Adrenal gland (tissue), 5 donors: ENCODE results near the gene ZBTB49.

ENCODE experiments used
- POLR2A ChIP-seq, 2 donors: fragments of 450-650 bp; IDR thresholded peaks; one replicate each; pipeline ENCODE4 v1.6.1; 2017; ENCODE audit warnings: antibody characterized with exemption in 2 of 2, mild to moderate bottlenecking in 2 of 2, moderate library complexity in 1 of 2
- TF ChIP-seq, protein P1 (sequence below), 6 experiments: fragments of 450-650 bp in 4 of 6; fragments of 200-600 bp in 2 of 6; sonication (generic) in 1 of 6; IDR thresholded peaks; 1 replicate in 5 of 6; 2 replicates in 1 of 6; pipeline versions ENCODE4 v1.5.1 to v1.8.0; 2016 to 2021; ENCODE audit warnings: antibody characterized with exemption in 6 of 6, mild to moderate bottlenecking in 2 of 6, moderate library complexity in 1 of 6
- donor health status: DM: no; HTN: no; CAD: no.

DNA sequence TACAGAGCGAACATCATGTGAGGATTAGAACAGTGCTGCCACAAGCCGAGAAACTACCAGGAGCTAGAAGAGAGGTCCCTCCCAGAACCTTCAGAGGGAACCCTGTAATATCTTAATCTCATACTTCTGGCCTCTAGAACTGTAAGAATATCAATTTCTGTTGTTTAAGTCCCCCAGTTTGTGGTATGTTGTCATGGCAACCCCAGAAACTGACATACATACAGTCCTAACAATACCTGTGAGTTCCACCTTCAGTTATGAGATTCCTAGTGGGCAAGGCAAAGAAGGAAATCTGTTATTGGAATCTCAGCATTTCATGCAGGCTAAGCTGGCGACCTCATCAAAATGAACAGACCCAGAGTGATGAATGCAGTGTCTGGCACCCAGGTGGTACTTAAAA lies 42.5 kb downstream of the ZBTB49 start:
- TF ChIP-seq, protein P1, sequence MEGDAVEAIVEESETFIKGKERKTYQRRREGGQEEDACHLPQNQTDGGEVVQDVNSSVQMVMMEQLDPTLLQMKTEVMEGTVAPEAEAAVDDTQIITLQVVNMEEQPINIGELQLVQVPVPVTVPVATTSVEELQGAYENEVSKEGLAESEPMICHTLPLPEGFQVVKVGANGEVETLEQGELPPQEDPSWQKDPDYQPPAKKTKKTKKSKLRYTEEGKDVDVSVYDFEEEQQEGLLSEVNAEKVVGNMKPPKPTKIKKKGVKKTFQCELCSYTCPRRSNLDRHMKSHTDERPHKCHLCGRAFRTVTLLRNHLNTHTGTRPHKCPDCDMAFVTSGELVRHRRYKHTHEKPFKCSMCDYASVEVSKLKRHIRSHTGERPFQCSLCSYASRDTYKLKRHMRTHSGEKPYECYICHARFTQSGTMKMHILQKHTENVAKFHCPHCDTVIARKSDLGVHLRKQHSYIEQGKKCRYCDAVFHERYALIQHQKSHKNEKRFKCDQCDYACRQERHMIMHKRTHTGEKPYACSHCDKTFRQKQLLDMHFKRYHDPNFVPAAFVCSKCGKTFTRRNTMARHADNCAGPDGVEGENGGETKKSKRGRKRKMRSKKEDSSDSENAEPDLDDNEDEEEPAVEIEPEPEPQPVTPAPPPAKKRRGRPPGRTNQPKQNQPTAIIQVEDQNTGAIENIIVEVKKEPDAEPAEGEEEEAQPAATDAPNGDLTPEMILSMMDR (IDR thresholded peaks at IDR 0.05), result no peak
- TF ChIP-seq POLR2A (IDR thresholded peaks at IDR 0.05), result no peak
